Activated CD4-positive, alpha-beta T cell treated with anti-CD3 and anti-CD28 coated beads, Interleukin-10, Interleukin-2, amounts not matched to agents 100 ng/mL and 50 ng/mL, durations not matched to agents 16 hours and 8 hours (primary cell): ENCODE results near the gene CYB5R3.
"Not testable (repeated sequence)": the region's sequence is repeated elsewhere in the genome, so short reads cannot be mapped to it uniquely, and the experiment has no call there.

Experiments
- DNase-seq: peaks from one replicate; pipeline ENCODE4 v3.0.0-alpha.2; 2020

Gene CYB5R3

DNA sequence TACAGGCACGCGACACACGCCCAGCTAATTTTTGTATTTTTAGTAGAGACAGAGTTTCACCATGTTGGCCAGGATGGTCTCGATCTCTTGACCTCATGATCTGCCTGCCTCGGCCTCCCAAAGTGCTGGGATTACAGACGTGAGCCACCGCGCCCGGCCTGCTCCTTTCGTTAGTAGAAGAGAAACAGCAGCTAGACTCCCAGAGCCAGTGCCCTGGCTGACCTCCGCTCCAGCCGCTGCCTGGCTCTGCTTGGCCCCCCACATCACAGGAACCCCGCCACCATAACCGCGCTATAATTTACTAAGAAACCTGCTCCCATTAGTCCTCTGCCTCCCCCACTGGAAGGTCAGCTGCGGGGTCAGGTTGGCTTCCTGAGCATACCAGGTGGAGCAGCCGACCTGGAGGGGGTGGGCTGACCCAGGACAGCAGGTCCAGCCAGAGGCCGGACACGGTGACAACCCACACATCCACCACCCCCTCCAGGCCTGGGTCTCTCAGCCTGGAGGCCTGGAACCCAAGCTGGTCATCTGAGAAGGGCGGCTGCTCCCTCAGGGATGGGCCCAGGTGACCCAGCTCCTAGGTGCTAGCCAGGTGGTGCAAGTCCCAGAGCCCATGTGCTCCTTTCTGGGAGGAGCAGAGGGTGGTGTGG is 27.0 kb downstream of the CYB5R3 start:
- no peak for DNase-seq

DNA sequence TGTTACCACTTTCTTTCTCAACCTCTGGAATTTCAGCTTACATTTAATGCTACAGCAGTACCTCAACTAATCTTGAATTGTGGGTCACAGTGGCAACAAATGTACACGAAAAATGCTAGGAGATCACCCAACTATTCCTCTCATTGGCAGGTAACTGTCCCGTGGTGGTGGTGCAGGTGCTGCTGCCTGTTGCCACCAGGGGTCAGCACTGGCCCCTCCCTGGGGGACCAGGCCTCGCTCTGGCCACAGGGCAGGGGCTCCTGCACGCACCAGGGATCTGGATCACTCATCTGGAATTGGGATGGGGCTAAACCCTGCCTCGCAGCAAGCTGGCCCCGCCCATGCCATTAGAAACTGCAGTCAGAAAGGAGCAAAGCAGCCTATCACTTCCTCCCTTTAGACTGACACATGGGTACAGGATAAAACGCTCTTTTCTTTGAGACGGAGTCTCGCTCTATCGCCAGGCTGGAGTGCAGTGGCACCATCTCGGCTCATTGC is 27.6 kb downstream of the CYB5R3 start:
- peak; percentile 61 for DNase-seq

DNA sequence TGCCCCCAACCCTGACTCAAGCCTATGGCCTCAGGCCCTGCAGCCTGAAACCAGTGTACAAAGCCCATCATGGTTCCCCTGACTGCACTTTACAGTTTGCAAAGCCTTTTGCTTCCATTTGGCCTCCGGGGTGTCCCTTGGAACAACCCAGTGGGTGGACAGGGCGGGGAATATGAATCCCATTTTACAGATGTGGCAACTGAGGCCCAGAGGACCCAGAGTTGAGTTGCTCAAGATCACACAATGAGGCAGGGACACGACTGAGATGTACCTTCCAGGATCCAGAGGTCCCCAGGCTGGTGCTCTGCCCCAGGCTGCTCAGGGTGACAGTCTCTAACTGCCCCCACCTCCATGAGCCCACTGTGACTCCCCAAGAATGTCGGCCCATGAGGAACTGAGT is 29.1 kb downstream of the CYB5R3 start:
- DNase-seq: no peak

DNA sequence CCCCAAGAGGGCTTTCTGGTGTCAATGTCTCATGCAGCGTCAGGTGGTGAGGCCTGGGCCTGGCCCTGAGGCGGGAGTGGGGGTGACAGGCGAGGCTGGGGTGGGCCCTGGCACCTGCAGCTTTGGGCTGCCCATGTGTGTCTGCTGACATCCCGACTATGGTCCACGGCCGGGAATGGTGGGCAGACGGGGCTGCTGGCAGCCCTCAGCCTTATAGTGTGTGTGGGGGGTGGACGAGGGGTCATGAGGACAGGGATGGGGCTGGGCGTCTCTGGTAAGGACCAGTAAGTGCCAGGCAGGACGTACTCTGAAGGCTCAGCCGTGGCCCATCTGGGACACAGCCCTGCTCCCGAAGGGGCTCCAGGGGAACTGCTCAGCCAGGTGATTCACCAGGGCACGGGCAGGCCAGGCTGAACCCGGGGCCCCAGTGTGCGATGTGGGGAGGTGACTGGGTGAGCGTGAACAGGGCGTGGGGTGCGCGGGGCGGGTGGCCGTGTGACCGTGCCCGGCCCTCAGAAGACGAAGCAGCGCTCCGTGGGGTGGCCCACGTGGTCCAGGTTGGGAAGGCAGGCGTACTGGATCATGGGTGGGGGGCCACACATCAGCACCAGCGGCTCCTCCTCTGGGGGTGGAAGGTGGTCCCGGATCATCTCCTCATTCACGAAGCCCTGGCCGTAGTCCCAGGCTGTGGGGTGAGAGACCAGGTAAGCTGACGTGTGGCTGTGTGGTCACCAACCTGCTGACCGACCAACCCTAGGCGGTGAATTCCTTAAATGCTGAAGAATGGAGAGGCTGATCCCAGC is 29.7 kb downstream of the CYB5R3 start:
- no peak for DNase-seq

DNA sequence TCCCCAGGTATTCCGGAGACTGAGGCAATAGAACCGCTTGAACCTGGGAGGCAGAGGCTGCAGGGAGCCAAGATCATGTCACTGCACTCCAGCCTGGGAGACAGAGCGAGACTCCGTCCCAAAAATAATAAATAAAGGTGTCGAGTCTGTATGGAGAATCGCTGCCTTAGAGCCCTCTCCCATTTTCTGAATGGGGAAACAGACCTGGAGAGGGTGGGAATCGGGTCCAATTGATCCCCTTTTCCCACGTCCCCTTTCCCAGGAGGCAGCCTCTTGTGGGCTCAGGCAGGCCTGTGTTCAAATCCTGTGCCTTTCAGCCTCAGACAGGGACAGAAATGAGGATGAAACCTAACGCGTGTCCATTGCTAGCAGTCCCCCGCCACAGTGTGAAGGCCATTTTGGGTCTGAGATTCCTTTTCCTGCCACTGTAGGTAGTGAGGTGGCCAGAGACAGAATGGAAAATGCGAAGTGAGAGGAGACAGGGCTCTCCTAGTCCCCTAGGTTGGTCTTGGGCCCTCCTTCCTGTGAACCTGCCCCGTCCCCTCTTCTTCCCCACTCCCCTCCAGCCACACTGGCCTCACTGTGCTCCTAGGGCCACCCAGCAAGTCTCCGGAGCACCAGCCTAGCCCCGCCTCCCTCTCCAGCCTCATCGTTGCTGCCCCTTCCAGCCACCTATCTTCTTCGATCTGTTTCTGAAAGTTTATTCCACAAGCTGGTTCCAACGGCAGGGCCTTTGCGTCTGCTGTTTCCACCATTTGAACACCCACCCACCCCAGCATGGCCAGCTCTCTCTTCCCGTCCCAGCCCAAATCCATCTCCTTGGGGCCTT is 31.8 kb downstream of the CYB5R3 start:
- DNase-seq: no peak

DNA sequence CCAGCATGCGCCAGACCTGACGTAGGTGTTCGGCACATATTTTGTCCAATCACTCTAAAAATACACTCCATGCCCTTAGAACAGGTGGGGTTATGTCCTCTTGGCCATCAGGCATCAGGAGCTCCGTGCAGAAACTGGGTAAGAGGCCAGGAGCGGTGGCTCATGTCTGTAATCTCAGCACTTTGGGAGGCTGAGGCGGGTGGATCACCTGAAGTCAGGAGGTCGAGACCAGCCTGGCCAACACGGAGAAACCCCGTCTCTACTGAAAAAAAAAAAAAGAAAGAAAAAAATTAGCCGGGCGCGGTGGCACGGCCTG is 33.4 kb downstream of the CYB5R3 start:
- not testable (repeated sequence) for DNase-seq

DNA sequence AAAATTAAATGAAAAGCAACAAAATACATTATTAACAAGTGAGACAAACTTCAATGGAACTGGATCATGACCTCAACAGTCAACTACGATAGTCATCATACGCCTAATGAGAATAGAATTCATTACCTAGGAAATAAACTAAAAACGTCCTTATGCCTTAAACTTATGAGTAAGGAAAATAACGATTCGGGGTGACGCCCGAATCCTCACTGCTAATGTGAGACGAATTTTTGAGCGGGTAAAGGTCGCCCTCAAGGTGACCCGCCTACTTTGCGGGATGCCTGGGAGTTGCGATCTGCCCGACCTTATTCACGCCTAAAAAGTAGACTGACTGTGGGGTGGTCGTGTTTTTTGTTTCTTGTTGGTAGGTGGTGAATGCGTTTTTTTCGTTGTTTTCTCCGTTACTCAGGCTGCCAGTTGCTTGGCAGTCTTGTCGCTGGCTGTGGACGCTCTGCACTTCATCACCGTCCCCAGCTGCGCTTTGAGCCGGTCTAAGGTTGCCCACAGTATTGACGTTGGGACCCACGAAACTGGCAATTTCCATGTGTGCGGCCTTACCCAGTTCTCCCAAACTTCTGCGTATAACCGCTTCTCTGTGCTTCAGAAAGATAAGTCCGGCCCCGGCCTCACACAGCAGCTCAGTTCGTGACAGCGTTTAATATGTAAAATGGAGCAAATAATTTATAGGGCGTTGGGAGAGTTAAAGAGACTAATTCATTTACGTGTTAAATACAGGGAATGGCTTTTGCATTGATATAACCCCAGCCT is 33.9 kb downstream of the CYB5R3 start:
- DNase-seq: peak; percentile 98

DNA sequence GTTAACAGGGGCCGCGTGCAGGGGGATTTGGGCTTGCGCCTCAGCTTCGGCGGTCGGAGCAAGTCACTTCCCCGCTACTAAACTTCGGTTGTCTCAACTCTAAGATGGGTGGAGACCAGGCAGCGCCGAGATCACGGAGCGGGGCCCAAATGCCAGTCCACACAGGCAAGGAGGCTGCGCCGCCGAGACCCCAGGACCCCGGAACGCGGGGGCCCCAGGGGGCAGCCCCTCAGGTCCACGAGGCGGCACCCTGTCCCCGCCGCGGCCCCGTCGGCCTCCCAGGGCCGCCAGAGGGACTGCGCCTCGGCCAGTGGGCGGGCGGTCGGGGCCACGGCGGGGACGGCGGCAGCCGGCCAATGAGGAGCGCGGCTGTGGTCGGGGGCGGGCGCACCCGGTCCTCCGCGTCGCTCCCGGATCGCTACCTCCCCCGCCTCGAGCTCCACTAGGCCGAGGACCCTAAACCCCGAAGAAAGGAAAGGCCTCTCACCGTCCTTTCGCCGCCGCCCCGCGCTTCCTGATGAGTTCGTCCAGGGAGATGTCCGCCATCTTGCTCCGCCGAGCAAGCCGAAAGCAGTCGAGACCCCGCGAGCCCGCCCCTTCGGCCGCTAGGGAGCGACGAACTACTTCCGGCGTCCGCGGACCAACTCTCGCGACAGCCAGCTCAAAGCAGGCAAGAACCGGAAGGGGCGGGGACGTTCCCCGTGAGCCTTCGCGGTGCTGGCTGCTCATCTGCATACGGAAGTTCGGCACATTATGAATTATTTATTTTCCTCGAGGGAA is 34.7 kb downstream of the CYB5R3 start, which contains the start of gene POLDIP3:
Gene POLDIP3 (minus strand): TSS at position 572 of the 780 bp plus-strand sequence. CDS start 26 bp downstream, at position 546.
- DNase-seq: peak; percentile 99

DNA sequence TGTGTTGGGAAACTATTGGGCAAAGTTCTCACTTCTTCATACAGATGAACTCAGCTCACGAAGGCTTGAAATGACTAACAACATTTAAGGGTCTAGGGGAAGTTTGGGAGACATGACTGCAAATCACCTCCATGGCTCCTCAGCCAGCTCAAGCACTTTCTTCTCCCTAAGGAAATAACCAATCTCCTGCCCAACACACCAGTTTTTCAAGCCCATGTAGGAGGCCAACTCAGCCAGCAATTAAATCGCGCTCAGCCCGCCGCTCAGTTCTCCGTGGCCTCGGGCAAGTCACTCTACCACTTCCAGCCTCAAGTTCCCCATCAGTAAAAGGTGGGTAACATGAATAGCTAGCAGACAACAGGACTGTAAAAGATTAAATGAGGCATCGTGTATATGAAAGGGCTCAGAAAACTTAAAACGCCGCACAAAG is 35.3 kb downstream of the CYB5R3 start:
- DNase-seq: peak; percentile 45

DNA sequence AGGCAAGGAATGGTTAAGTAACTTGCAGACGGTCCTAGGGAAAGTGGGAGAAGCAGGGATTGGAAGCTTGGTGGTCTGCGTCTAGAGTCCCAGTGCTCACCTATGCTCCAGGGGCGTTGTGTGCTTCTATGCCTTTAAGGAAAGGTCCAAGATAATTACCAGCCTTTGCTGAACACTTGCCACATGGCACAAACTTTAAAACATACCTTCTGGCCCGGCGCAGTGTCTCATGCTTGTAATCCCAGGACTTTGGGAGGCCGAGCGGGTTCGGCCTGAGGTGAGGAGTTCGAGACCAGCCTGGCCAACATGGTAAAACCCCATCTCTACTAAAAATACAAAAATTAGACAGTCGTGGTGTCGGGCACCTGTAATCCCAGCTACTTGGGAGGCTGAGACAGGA is 36.9 kb downstream of the CYB5R3 start:
- no peak for DNase-seq

DNA sequence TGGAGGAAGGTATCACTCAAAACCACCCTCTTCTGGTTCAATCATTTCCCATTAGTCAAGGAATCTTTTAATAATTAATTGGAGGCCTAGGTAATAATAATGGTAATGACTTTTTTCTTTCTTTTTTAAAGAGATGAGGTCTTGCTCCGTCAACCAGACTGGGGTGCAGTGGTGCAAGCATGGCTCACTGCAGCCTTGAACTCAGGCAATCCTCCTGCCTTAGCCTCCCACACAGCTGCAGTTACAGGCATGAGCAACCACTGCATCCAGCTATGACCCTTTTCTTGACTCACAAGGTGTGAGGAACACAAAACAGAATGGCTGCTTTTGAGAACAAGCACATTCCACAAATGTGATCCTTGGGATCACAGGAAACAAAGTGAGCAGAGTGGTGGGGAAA is 38.1 kb downstream of the CYB5R3 start:
- DNase-seq: no peak

DNA sequence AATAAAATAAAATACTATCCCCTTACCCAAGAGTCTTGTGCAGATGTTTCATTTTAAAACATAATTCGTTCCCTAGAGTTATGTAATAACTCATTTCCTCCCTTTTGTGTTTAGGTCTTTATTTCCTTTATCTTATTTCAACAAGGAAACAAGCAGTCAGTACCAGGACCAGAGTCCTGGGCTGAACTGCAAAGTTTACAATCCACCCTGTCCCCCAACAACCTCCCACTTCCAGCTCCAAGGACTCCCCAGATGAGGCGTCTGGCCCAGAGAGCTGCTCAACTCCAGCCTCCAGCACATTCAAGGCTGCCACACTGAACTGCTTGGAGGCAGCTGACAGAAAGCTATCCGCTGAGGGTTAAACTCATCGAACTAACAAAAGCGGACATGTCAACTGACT is 39.0 kb downstream of the CYB5R3 start:
- no peak for DNase-seq

DNA sequence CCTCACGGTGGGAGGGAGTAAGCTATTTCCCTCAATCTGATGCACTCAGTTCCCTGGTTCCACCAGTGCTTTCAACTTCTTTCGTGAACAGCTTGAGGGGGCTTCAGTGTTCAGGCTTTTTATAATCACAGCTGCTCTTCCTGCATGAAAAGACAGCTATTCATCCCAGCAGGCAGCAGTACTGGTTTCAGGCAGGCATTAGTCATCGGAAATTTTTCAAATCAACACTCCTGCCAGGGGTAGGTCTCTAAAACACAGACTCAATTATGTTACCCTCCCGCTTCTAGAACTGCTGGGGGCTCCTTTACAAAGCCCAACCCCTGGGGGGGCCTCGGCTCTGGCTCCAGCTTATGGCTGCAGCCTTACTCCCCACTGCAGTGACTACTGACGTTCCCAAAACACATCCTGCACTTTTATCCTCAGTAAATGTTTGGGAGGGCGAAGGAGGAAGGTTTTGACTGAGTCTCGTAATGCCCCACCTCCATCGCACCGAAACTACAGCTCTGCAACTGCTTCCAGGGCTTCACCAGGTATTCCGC is 40.3 kb downstream of the CYB5R3 start:
- peak; percentile 23 for DNase-seq

DNA sequence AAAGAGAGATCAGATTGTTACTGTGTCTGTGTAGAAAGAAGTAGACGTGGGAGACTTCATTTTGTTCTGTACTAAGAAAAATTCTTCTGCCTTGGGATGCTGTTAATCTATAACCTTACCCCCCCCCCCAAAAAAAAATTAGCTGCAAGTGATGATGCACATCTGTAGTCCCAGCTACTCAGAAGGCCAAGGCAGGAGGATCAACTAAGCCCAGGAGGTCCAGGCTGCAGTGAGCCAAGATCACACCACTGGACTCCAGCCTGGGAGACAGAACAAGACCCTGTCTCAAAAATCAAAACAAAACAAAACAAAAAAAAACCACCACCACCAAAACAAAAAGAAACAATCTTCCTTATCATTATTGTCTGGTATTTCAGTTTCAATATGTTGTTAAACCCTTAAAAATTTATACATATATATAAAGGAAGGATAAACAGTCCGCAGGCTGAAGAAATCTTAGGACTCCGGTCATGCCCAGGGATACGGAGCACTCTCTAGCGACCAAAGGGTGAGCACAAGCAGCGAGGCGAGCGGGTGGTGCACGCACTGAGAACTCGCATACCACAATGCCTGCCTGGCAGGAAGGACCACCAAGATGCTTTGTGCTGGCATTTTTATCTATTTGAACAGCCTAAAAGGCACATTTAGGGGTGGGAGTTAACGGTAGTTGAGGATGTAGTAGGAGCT is 40.9 kb downstream of the CYB5R3 start:
- no peak for DNase-seq

DNA sequence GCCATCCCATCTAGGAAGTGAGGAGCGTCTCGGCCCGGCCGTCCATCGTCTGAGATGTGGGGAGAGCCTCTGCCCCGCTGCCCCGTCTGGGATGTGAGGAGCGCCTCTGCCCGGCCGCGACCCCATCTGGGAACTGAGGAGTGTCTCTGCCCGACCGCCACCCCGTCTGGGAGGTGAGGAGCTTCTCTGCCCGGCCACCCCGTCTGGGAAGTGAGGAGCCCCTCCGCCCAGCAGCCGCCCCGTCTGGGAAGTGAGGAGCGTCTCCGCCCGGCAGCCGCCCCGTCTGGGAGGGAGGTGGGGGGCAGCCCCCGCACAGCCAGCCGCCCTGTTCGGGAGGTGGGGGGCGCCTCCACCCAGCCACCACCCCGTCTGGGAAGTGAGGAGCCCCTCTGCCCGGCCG is 41.6 kb downstream of the CYB5R3 start:
- not testable (repeated sequence) for DNase-seq

DNA sequence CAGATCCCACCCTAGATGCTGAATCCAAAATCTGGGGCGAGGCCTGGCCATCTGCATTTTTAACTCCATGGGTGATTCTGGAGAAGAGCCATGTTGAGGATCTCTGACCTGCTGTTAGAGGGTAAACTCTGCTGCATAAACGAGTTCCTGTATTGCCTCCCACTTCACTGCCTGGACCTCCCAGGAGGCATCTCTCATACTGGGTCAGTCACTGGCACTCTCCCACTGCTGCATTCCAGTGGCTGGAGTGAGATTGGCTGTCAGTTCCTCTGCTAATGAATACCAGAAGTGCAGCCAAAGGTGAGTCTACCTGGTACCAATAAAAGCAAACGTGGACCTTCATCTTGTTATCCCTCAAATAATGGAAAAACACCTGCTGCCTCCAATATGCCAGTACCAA is 44.8 kb downstream of the CYB5R3 start:
- DNase-seq: no peak

DNA sequence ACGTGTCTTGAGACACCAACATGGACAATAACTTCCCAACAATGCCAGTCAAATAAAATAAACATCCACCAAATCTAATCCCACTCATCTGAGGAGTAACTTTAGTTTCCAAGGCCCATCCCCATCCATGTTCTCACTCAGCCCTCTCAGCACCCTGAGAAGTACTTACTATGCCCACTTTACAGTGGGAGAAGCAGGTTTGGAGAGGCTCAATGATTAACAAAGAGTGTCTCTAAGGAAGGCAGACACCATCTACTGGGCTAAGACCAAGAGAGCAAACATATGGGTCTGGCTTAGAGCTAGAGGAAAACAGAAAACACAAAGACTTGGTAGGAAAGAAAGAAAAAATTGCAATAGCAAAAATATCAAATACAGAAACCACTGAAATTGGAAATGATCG is 45.8 kb downstream of the CYB5R3 start:
- DNase-seq: no peak

DNA sequence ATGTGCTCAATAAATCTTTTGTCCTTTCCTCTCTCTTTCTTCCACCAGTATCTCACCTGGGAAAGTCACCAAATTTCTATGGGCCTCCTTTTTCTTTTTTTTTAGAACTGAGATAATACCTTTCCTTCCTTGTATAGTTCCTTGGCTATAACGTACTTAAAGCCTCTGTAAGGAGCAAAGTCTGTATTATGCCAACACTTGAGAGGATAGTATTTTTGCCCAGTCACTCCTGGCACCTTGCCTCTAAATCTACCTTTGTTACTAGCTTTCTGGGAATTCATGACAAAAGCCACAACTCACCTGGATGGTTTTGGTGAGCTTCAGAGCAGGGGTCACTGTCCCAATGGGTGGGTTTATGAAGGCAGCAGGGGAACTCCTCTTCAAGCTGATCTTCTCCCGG is 46.7 kb downstream of the CYB5R3 start:
- no peak for DNase-seq

DNA sequence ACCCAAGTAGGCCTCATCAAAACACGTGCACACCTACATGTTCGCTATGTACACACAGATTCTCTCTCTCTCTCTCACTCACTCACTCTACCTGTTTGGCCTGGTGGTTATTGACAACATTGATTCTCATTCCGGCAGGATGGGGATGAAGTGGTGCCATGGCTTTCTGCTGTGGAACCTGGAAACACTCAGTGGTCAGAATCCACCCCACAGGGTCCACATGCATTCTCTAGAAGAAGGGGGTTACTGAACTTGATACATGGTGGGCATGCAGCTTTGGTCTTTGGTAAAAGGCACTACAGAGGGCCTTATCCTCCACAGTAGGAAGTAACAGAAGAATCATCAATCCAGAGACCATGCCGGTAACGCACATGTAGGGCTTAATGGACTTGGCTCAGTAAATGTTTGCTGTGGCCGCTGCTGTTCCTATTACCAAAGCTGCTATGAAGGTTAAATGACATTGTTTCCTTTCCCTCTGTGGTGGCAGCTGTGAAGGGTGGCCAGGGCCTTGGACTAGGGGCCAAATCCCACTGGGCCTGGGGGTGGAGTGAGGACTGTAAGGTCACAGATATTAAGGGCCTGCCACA is 47.2 kb downstream of the CYB5R3 start:
- no peak for DNase-seq

DNA sequence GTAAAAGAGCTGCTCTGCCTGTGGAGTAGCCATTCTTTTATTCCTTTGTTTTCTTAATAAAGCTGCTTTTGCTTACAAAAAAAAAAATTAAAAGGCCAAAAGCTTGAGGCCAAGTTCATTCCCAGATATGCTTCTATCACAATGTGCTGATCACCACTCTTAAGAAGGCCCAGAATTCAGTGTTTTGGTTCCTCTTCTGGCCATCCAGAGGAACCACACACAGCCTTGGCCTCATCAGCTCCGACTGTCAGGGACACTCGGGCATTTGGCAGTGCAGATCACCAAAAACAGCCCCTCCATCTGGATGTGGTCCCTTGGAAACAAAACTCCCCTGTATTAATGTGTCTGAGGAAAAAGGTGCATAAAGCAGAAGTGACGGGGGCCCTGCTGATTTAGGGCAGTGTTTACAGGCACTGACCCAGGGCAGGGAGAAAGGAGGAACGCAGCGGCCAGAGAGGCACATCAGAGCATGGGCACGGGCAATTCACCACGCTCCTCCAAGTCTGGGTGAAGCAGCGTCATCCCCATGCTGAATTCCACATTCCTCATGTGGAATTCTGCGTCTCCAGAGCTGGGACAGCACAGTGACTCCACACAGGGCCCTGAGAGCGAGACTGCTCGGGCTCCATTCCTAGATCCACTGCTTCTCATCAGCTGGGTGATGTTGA is 52.2 kb downstream of the CYB5R3 start:
- no peak for DNase-seq
